GM21526 (cell line): Measurements from ENCODE around the gene ASCC1.
A peak's percentile ranks its signal among the peaks of the same experiment; 100 is the strongest.
"Not testable (repeated sequence)": the region's sequence is repeated elsewhere in the genome, so short reads cannot be mapped to it uniquely, and the experiment has no call there.

ENCODE experiments used
- ATAC-seq: cut with Tn5 transposase; IDR thresholded peaks from one replicate; pipeline ENCODE4 v1.9.1; 2021; ENCODE audit warnings: moderate library complexity; ENCODE audit not compliant: unreplicated experiment, low FRiP score

Gene ASCC1

GRCh38 chr10:72249176-72249862 lies 33.2 kb upstream of the ASCC1 start:
- peak; percentile 4 for ATAC-seq

- peak; percentile 85 for ATAC-seq
These were observed 32.5 kb upstream of the ASCC1 start for GRCh38 chr10:72248468-72249151.

- no peak for ATAC-seq
These were observed 30.0 kb upstream of the ASCC1 start for GRCh38 chr10:72245949-72246525.

- no peak for ATAC-seq
These were observed 28.5 kb upstream of the ASCC1 start for GRCh38 chr10:72244573-72245038.

- no peak for ATAC-seq
These were observed 27.9 kb upstream of the ASCC1 start for GRCh38 chr10:72243822-72244437.

GRCh38 chr10:72242675-72243074 lies 26.6 kb upstream of the ASCC1 start:
- no peak for ATAC-seq

GRCh38 chr10:72241691-72242252 lies 25.7 kb upstream of the ASCC1 start:
- no peak for ATAC-seq

GRCh38 chr10:72240371-72240770 lies 24.3 kb upstream of the ASCC1 start:
- ATAC-seq: no peak

GRCh38 chr10:72239409-72239808 lies 23.3 kb upstream of the ASCC1 start:
- ATAC-seq: no peak

- no peak for ATAC-seq
These were observed 22.5 kb upstream of the ASCC1 start for GRCh38 chr10:72238392-72239175.

- ATAC-seq: no peak
These were observed 19.6 kb upstream of the ASCC1 start for GRCh38 chr10:72235544-72236279.

- ATAC-seq: no peak
These were observed 18.6 kb upstream of the ASCC1 start for GRCh38 chr10:72234560-72235095.

GRCh38 chr10:72233621-72234020 lies 17.5 kb upstream of the ASCC1 start:
- no peak for ATAC-seq

- no peak for ATAC-seq
These were observed 13.5 kb upstream of the ASCC1 start for GRCh38 chr10:72229261-72230251.

- ATAC-seq: no peak
These were observed 12.3 kb upstream of the ASCC1 start for GRCh38 chr10:72228318-72228751.

- ATAC-seq: no peak
These were observed 11.8 kb upstream of the ASCC1 start for GRCh38 chr10:72227826-72228225.

- ATAC-seq: no peak
These were observed 10.4 kb upstream of the ASCC1 start for GRCh38 chr10:72226418-72227027.

- not testable (repeated sequence) for ATAC-seq
These were observed 8.1 kb upstream of the ASCC1 start for GRCh38 chr10:72224191-72224590.
